Measurements from ENCODE around the gene SLC25A45.

GRCh38 chr11:65424205-65425104, 42.0 kb upstream of the SLC25A45 start:
- TF ChIP-seq CTCF (IDR thresholded peaks at IDR 0.05; ENCODE audit: low read length): no peak
- TF ChIP-seq EZH2phosphoT487 (IDR thresholded peaks at IDR 0.05; ENCODE audit: low read length): no peak
- TF ChIP-seq EZH2 (optimal IDR thresholded peaks at IDR 0.05; ENCODE audit: low read depth, low read length): no peak

Measured in MM.1S (cell line).